ENCODE measurements around the gene PEX6.

PEX6 gene

GRCh38 chr6:42989923-42990322 lies 10.9 kb upstream of the PEX6 start:
- no peak for DNase-seq

- no peak for DNase-seq
Observed at GRCh38 chr6:42988486-42989020, 9.6 kb upstream of the PEX6 start.

GRCh38 chr6:42987533-42988451 lies 8.8 kb upstream of the PEX6 start:
- no peak for DNase-seq

GRCh38 chr6:42984924-42985475 lies 6.0 kb upstream of the PEX6 start:
- no peak for DNase-seq

GRCh38 chr6:42984001-42984923 lies 5.3 kb upstream of the PEX6 start, which contains the start of gene PPP2R5D:
PPP2R5D (plus strand) TSS chr6:42984570; CDS start chr6:42984678, 108 bp downstream.
- DNase-seq = peak; percentile 100

GRCh38 chr6:42981836-42982235 lies 2.9 kb upstream of the PEX6 start:
- no peak for DNase-seq

GRCh38 chr6:42979523-42980177 lies 669 bp upstream of the PEX6 start:
- no peak for DNase-seq

GRCh38 chr6:42978487-42978838 lies 518 bp downstream of the PEX6 start:
- no peak for DNase-seq

- no peak for DNase-seq
Observed at GRCh38 chr6:42974919-42975505, 4.0 kb downstream of the PEX6 start.

- no peak for DNase-seq
Observed at GRCh38 chr6:42973926-42974325, 5.1 kb downstream of the PEX6 start.

GRCh38 chr6:42971746-42972327 lies 7.1 kb downstream of the PEX6 start:
- DNase-seq = no peak

GRCh38 chr6:42970871-42971612 lies 7.9 kb downstream of the PEX6 start:
- DNase-seq = no peak

GRCh38 chr6:42969934-42970333 lies 9.0 kb downstream of the PEX6 start:
- DNase-seq = no peak

- DNase-seq = no peak
Observed at GRCh38 chr6:42969431-42969830, 9.6 kb downstream of the PEX6 start.

GRCh38 chr6:42968783-42969182 lies 10.2 kb downstream of the PEX6 start:
- DNase-seq = no peak

- no peak for DNase-seq
Observed at GRCh38 chr6:42968126-42968701, 10.8 kb downstream of the PEX6 start.

GRCh38 chr6:42967228-42967627 lies 11.8 kb downstream of the PEX6 start:
- no peak for DNase-seq

- DNase-seq = no peak
Observed at GRCh38 chr6:42966571-42966970, 12.4 kb downstream of the PEX6 start.

GRCh38 chr6:42963855-42964605 lies 15.0 kb downstream of the PEX6 start:
- DNase-seq = no peak

Data from SHP77 treated with DMSO at 0.1 percent for 48 hours (cell line).